ENCODE measurements around the gene NCAPG. TPM values are rescaled to one million over a fixed set of nuclear protein-coding genes. Genes with fewer than 3 reads are reported as not detected.

Gene NCAPG
- total RNA-seq, 1 donor from 2014 or later, result 46.0 TPM

- Mint-ChIP-seq H3K9me3 (no peaks in the 10 kb centered on the region), H3K4me3 (no peak overlapping the region), H3K36me3 (peaks cover 6% of the 10 kb centered on the region), H3K4me1 (ENCODE audit: unreplicated experiment) (no peaks in the 10 kb centered on the region), H3K27me3 (no peaks in the 10 kb centered on the region), H3K27ac (no peak overlapping the region)
- no peak for DNase-seq (ENCODE audit: extremely low spot score, unreplicated experiment)
- TF ChIP-seq CTCF (conservative IDR thresholded peaks at IDR 0.05), result no peak
These were observed 66.2 kb downstream of the NCAPG start for GRCh38 chr4:17876943-17877342.

- DNase-seq (ENCODE audit: extremely low spot score, unreplicated experiment), result no peak
- Mint-ChIP-seq H3K36me3 (peaks cover 6% of the 10 kb centered on the region), H3K27me3 (no peaks in the 10 kb centered on the region), H3K27ac (no peak overlapping the region), H3K4me1 (ENCODE audit: unreplicated experiment) (no peaks in the 10 kb centered on the region), H3K9me3 (no peaks in the 10 kb centered on the region), H3K4me3 (no peak overlapping the region)
- TF ChIP-seq CTCF (conservative IDR thresholded peaks at IDR 0.05), result no peak
These were observed 66.9 kb downstream of the NCAPG start for GRCh38 chr4:17877661-17878060.

- no peak for DNase-seq (ENCODE audit: extremely low spot score, unreplicated experiment)
- no peak overlapping the region for H3K27ac Mint-ChIP-seq
- no peaks in the 10 kb centered on the region for H3K27me3 Mint-ChIP-seq
- H3K9me3 Mint-ChIP-seq, result no peaks in the 10 kb centered on the region
- peaks cover 12% of the 10 kb centered on the region for H3K36me3 Mint-ChIP-seq
- no peak overlapping the region for H3K4me3 Mint-ChIP-seq
- no peak for TF ChIP-seq CTCF (conservative IDR thresholded peaks at IDR 0.05)
- H3K4me1 Mint-ChIP-seq (ENCODE audit: unreplicated experiment), result no peaks in the 10 kb centered on the region
These were observed 73.3 kb downstream of the NCAPG start for GRCh38 chr4:17884063-17884462.

- DNase-seq (ENCODE audit: extremely low spot score, unreplicated experiment), result no peak
- Mint-ChIP-seq H3K27ac (no peak overlapping the region), H3K4me3 (no peak overlapping the region), H3K9me3 (no peaks in the 10 kb centered on the region), H3K4me1 (ENCODE audit: unreplicated experiment) (no peaks in the 10 kb centered on the region), H3K36me3 (peaks cover 12% of the 10 kb centered on the region), H3K27me3 (no peaks in the 10 kb centered on the region)
- no peak for TF ChIP-seq CTCF (conservative IDR thresholded peaks at IDR 0.05)
These were observed 73.7 kb downstream of the NCAPG start for GRCh38 chr4:17884511-17884910.

DNA sequence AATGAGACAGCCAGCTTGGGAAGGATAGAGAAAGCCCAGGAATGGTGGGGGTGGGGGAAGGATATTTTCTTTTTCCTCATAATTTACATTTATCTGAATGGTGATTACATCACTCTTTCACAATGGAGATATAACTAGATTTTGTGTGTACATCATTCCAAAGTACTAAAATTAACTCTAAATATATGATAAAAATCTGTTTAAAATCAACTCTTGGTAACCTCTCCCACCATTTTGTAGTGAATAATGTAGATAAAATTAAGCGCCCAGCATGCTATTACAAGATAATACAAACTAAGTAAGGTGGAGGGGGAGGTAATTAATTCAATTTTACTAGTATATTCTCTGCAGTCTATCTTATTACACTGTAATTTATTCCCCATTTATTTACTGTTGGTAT lies 78.9 kb downstream of the NCAPG start:
- no peak for TF ChIP-seq CTCF (conservative IDR thresholded peaks at IDR 0.05)
- no peaks in the 10 kb centered on the region for H3K4me1 Mint-ChIP-seq (ENCODE audit: unreplicated experiment)
- no peak overlapping the region for H3K4me3 Mint-ChIP-seq
- H3K9me3 Mint-ChIP-seq, result no peaks in the 10 kb centered on the region
- no peak for DNase-seq (ENCODE audit: extremely low spot score, unreplicated experiment)
- H3K27me3 Mint-ChIP-seq, result no peaks in the 10 kb centered on the region
- no peak overlapping the region for H3K27ac Mint-ChIP-seq
- H3K36me3 Mint-ChIP-seq, result peaks cover 1% of the 10 kb centered on the region

DNA sequence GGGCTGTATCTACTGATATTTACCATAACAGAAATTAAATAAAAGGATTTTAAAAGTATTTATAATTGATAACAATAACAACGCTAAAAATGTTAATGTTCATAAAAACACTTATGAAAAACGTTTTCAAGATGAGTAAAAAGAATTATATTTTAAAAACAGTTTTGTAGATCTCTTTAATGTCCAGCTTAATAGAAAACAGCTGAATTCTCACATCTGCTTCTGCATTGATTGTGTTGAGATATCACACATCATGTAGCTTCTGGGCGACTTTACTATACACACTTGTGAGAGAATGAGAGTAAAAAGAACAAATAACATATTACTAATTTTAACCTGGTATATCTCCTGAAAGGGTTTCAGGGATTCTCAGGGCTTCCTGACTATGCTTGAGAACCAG lies 83.6 kb downstream of the NCAPG start:
- H3K36me3 Mint-ChIP-seq, result peaks cover 11% of the 10 kb centered on the region

More for the DNA sequence above, 83.6 kb downstream of the NCAPG start:
- Mint-ChIP-seq H3K4me3 (no peak overlapping the region), H3K9me3 (no peaks in the 10 kb centered on the region), H3K27ac (no peak overlapping the region), H3K27me3 (no peaks in the 10 kb centered on the region), H3K4me1 (ENCODE audit: unreplicated experiment) (no peaks in the 10 kb centered on the region)
- DNase-seq (ENCODE audit: extremely low spot score, unreplicated experiment), result no peak
- TF ChIP-seq CTCF (conservative IDR thresholded peaks at IDR 0.05), result no peak
